Melanocyte of skin (primary cell): ENCODE results near the gene CPNE8. TPM values are rescaled to one million over a fixed set of nuclear protein-coding genes. Genes with fewer than 3 reads are reported as not detected.

Source experiments
- total RNA-seq, 2 donors: library from RNA; depleted of rRNA; stranded (reverse); fragments of >200 nt; gene quantifications; 2 replicates each; pipeline ENCODE4 v1.2.3, GENCODE V29; 2012

CPNE8 gene
- total RNA-seq = 10 to 100 TPM; 18.2 to 31.3 TPM

DNA sequence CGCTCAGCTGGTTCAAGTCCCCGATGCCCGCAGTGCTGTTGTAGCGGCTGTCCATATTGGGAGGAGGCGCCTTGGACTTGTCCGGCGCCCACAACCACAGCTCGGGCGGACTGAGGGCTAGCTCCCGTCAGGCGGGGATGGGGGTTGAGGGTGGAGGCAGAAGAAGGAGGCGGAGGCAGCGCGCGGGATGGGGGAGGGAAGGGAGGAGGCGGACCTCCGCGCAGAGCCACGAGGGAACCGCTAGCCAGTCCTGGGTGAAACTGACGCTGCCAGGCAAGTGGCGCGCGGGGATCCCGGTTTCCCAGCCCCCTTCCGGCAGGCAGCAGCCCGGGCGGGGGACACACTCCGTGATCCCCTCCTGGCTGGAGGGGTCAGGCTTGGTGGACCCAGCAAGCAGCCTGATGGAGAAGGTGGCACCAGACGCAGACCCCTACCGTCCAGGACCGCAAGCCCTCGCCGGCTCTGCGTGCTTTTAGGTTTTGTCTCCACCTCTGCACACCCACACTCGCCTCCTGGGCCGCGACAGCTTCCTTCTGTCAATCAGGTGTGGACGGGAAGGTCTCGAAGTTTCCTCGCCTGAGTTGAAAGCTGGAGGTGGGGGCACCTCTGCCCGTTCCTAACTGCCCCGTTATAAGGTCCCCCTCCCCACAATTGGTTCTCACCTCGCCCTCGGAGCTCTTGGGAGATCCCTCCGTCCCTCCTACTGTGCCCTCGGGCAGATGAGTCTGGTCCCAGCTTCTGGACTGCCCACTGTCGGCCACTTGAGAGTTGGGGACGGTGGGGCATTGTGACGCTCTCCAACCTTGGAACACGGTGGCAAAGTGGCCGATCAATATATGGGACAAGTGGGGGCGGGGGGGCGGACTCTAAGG, at the start of gene CPNE8:
CPNE8 (minus strand) TSS at position 112 of the 872 bp plus-strand sequence; CDS start at position 55, 57 bp downstream.

